H7 (cell line): ENCODE data around the gene OPN1MW. TPM values are rescaled to one million over a fixed set of nuclear protein-coding genes. Genes with fewer than 3 reads are reported as not detected.
"Not testable (repeated sequence)": the region's sequence is repeated elsewhere in the genome, so short reads cannot be mapped to it uniquely, and the experiment has no call there.

ENCODE experiments used
- DNase-seq: peaks from one replicate; pipeline ENCODE4 v3.0.0; 2012
- H3K27me3 ChIP-seq: 2 replicates; pipeline ENCODE4 v1.6.0; 2011; ENCODE audit warnings: mild to moderate bottlenecking, low read length; ENCODE audit not compliant: control insufficient read depth, insufficient read depth
- H3K36me3 ChIP-seq: replicated peaks from 2 replicates; pipeline ENCODE4 v1.5.1; 2011; ENCODE audit warnings: low read length; ENCODE audit not compliant: control insufficient read depth, insufficient read depth
- H3K4me3 ChIP-seq: 2 replicates; pipeline ENCODE4 v1.5.1; 2011; ENCODE audit warnings: low read depth, mild to moderate bottlenecking, control low read depth, low read length, moderate library complexity; ENCODE audit not compliant: insufficient read depth
- total RNA-seq: library from RNA; depleted of rRNA; stranded (reverse); fragments of >200 nt; shearing (Covaris generic); gene quantifications from 2 replicates; pipeline ENCODE4 v1.2.3, GENCODE V29; 2014

The OPN1MW gene
- total RNA-seq, 1 experiment from 2014 or later = not detected

- not testable (repeated sequence) for H3K27me3 ChIP-seq, H3K4me3 ChIP-seq, DNase-seq, H3K36me3 ChIP-seq
Measured at GRCh38 chrX:154172535-154172943, 9.9 kb upstream of the OPN1MW start.

- not testable (repeated sequence) for H3K4me3 ChIP-seq, DNase-seq, H3K36me3 ChIP-seq, H3K27me3 ChIP-seq
Measured at GRCh38 chrX:154174356-154174755, 8.0 kb upstream of the OPN1MW start.

GRCh38 chrX:154183794-154184193 is 1.4 kb downstream of the OPN1MW start:
- H3K27me3 ChIP-seq, DNase-seq, H3K4me3 ChIP-seq, H3K36me3 ChIP-seq: not testable (repeated sequence)

GRCh38 chrX:154192846-154193245 is 10.4 kb downstream of the OPN1MW start:
- not testable (repeated sequence) for H3K36me3 ChIP-seq, H3K27me3 ChIP-seq, H3K4me3 ChIP-seq, DNase-seq

- not testable (repeated sequence) for H3K4me3 ChIP-seq, DNase-seq, H3K36me3 ChIP-seq, H3K27me3 ChIP-seq
Measured at GRCh38 chrX:154194316-154194715, 11.9 kb downstream of the OPN1MW start.

GRCh38 chrX:154196466-154196865 is 14.1 kb downstream of the OPN1MW start:
- H3K36me3 ChIP-seq, DNase-seq, H3K27me3 ChIP-seq, H3K4me3 ChIP-seq: not testable (repeated sequence)

- H3K4me3 ChIP-seq, H3K27me3 ChIP-seq, DNase-seq, H3K36me3 ChIP-seq: not testable (repeated sequence)
Measured at GRCh38 chrX:154209670-154210418, 27.4 kb downstream of the OPN1MW start.

- H3K27me3 ChIP-seq, DNase-seq, H3K4me3 ChIP-seq, H3K36me3 ChIP-seq: not testable (repeated sequence)
Measured at GRCh38 chrX:154211057-154211456, 28.7 kb downstream of the OPN1MW start.

GRCh38 chrX:154211499-154211898 is 29.1 kb downstream of the OPN1MW start:
- DNase-seq, H3K4me3 ChIP-seq, H3K36me3 ChIP-seq, H3K27me3 ChIP-seq: not testable (repeated sequence)

GRCh38 chrX:154219456-154219855 is 37.1 kb downstream of the OPN1MW start, which contains the start of gene OPN1MW2:
TSS of gene OPN1MW2 (plus strand) at chrX:154219756. CDS start at chrX:154219816, 60 bp downstream.
- not testable (repeated sequence) for H3K27me3 ChIP-seq, H3K36me3 ChIP-seq, H3K4me3 ChIP-seq, DNase-seq

GRCh38 chrX:154225292-154225691 is 42.9 kb downstream of the OPN1MW start:
- H3K36me3 ChIP-seq, H3K27me3 ChIP-seq, H3K4me3 ChIP-seq, DNase-seq: not testable (repeated sequence)

GRCh38 chrX:154226706-154227105 is 44.3 kb downstream of the OPN1MW start:
- not testable (repeated sequence) for H3K36me3 ChIP-seq, DNase-seq, H3K4me3 ChIP-seq, H3K27me3 ChIP-seq

- not testable (repeated sequence) for H3K27me3 ChIP-seq, H3K36me3 ChIP-seq, DNase-seq, H3K4me3 ChIP-seq
Measured at GRCh38 chrX:154231443-154231842, 49.0 kb downstream of the OPN1MW start.

- H3K27me3 ChIP-seq, H3K4me3 ChIP-seq, H3K36me3 ChIP-seq, DNase-seq: not testable (repeated sequence)
Measured at GRCh38 chrX:154233620-154234019, 51.2 kb downstream of the OPN1MW start.

GRCh38 chrX:154238939-154239559 is 56.7 kb downstream of the OPN1MW start:
- not testable (repeated sequence) for H3K36me3 ChIP-seq, H3K27me3 ChIP-seq, DNase-seq, H3K4me3 ChIP-seq
